Heart left ventricle (tissue), 13 donors: ENCODE results near the gene GPC3.

ENCODE experiments used
- POLR2A ChIP-seq, 2 donors: fragments of 450-650 bp; IDR thresholded peaks; one replicate each; pipeline ENCODE4 v1.6.1; 2017; ENCODE audit warnings: antibody characterized with exemption in 2 of 2, mild to moderate bottlenecking in 2 of 2, moderate library complexity in 2 of 2
- TF ChIP-seq, protein P1 (sequence below), 12 donors: fragments of 200-600 bp; sonication (generic) in 4 of 12; IDR thresholded peaks; one replicate each; pipeline versions ENCODE4 v1.5.0 to v1.8.0; 2018 to 2022; ENCODE audit warnings: antibody characterized with exemption in 12 of 12, mild to moderate bottlenecking in 5 of 12
- donor health status: ischemic (EF 13 %, LVEDD 7.1; RV severe dilation, severe dysfunction).
- donor health status: DM: no; HTN: yes; CAD: no.
- donor health status: DM: no; HTN: no; CAD: no.
- donor health status: ischemic (EF 25% LVEDD 6.9; RV normal size, moderate dysfunction).
- donor health status: ischemic (EF 25% LVEDD 5.7; RV mildly dilated, moderate dysfunction).
- donor health status: ischemic (EF 35%, LVEDD 5.7; RV mildly dilated, moderate dysfunction).
- donor health status: nonischemic (EF 11% LVEDD 7.7; RV severe dilation, severe dysfunction).
- donor health status: DM: yes; HTN: yes; CAD: no.
- donor health status: PGD.
- donor health status: ischemic (EF 29% LVEDD 5.4; RV normal size, mild dysfunction).
- donor health status: nonischemic (EF 23%, LVEDD 6.1; RV moderate dilation, normal function).

DNA sequence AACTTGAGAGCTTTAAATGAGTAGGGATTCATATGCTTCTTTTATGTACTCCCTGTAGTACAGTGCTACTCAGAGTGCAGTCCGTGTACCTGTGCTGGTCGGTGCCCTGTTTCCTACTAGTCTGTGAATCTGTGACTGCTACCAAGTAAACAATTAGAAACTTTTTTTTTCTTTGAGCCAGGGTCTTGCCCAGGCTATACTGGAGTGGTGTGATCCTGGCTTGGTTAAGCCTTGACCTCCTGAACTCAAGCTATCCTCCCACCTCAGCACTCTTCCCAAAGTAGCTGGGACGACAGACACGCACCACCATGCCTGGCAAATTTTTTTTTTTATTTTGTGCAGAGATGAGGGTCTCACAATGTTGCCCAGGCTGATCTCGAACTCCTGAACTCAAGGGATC is 6.4 kb upstream of the GPC3 start:
- TF ChIP-seq, protein P1, sequence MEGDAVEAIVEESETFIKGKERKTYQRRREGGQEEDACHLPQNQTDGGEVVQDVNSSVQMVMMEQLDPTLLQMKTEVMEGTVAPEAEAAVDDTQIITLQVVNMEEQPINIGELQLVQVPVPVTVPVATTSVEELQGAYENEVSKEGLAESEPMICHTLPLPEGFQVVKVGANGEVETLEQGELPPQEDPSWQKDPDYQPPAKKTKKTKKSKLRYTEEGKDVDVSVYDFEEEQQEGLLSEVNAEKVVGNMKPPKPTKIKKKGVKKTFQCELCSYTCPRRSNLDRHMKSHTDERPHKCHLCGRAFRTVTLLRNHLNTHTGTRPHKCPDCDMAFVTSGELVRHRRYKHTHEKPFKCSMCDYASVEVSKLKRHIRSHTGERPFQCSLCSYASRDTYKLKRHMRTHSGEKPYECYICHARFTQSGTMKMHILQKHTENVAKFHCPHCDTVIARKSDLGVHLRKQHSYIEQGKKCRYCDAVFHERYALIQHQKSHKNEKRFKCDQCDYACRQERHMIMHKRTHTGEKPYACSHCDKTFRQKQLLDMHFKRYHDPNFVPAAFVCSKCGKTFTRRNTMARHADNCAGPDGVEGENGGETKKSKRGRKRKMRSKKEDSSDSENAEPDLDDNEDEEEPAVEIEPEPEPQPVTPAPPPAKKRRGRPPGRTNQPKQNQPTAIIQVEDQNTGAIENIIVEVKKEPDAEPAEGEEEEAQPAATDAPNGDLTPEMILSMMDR (IDR thresholded peaks at IDR 0.05), result no peak
- no peak for TF ChIP-seq POLR2A (IDR thresholded peaks at IDR 0.05)
